HepG2 (cell line): ENCODE results near the gene SYNPR.

Source experiments
- CREB1 ChIP-seq, 2 experiments: fragments of 450-650 bp in 1 of 2; IDR thresholded peaks; 2 replicates each; pipeline ENCODE4 v1.6.1; 2016 to 2017; ENCODE audit warnings: control low read depth in 1 of 2, mild to moderate bottlenecking in 1 of 2, missing compliant biosample characterization in 1 of 2, missing genetic modification characterization in 1 of 2
- E2F2 ChIP-seq: sonication (generic); formaldehyde crosslinking; IDR thresholded peaks from 2 replicates; pipeline ENCODE4 v1.4.0; 2020; ENCODE audit warnings: missing genetic modification reagents, borderline replicate concordance
- NFYB ChIP-seq: sonication (generic); formaldehyde crosslinking; IDR thresholded peaks from 2 replicates; pipeline ENCODE4 v1.4.0; 2020; ENCODE audit warnings: missing genetic modification reagents
- PBX3 ChIP-seq: sonication (generic); formaldehyde crosslinking; IDR thresholded peaks from 2 replicates; pipeline ENCODE4 v1.8.1; 2023; ENCODE audit warnings: missing genetic modification reagents, inconsistent platforms, borderline replicate concordance
- POLR2AphosphoS5 ChIP-seq: IDR thresholded peaks from 2 replicates; pipeline ENCODE4 v1.6.1; 2012; ENCODE audit warnings: low read depth, low read length
- TOE1 ChIP-seq: sonication (generic); formaldehyde crosslinking; IDR thresholded peaks from 2 replicates; pipeline ENCODE4 v1.4.0; 2020; ENCODE audit warnings: mild to moderate bottlenecking, missing genetic modification reagents
- YY1 ChIP-seq: IDR thresholded peaks from 2 replicates; pipeline ENCODE4 v1.6.1; 2011; ENCODE audit warnings: low read length, low read depth, moderate library complexity, mild to moderate bottlenecking; ENCODE audit not compliant: insufficient read depth, insufficient replicate concordance
- ZNF878 ChIP-seq: sonication (generic); formaldehyde crosslinking; IDR thresholded peaks from 2 replicates; pipeline ENCODE4 v1.8.1; 2023; ENCODE audit warnings: mild to moderate bottlenecking, missing genetic modification reagents, moderate library complexity
- TF ChIP-seq, protein P1 (sequence below): sonication (generic); formaldehyde crosslinking; IDR thresholded peaks from 2 replicates; pipeline ENCODE4 v1.9.0; 2022; ENCODE audit warnings: missing genetic modification reagents, mild to moderate bottlenecking, borderline replicate concordance
- TF ChIP-seq, protein P2 (sequence below): sonication (generic); formaldehyde crosslinking; IDR thresholded peaks from 2 replicates; pipeline ENCODE4 v1.5.0; 2020; ENCODE audit warnings: mild to moderate bottlenecking, missing genetic modification reagents, moderate library complexity
- TF ChIP-seq, protein P3 (sequence below): sonication (generic); formaldehyde crosslinking; IDR thresholded peaks from 2 replicates; pipeline ENCODE4 v1.4.0; 2020; ENCODE audit warnings: missing genetic modification reagents
- TF ChIP-seq, protein P4 (sequence below): sonication (generic); formaldehyde crosslinking; IDR thresholded peaks from 2 replicates; pipeline ENCODE4; 2020; ENCODE audit warnings: missing genetic modification reagents, mild to moderate bottlenecking, borderline replicate concordance
- TF ChIP-seq, protein P5 (sequence below), 2 experiments: IDR thresholded peaks; 2 replicates each; pipeline ENCODE4 v1.6.1; 2011 to 2012; ENCODE audit warnings: low read length in 2 of 2, borderline replicate concordance in 1 of 2, low read depth in 1 of 2, mild to moderate bottlenecking in 1 of 2, moderate library complexity in 1 of 2

DNA sequence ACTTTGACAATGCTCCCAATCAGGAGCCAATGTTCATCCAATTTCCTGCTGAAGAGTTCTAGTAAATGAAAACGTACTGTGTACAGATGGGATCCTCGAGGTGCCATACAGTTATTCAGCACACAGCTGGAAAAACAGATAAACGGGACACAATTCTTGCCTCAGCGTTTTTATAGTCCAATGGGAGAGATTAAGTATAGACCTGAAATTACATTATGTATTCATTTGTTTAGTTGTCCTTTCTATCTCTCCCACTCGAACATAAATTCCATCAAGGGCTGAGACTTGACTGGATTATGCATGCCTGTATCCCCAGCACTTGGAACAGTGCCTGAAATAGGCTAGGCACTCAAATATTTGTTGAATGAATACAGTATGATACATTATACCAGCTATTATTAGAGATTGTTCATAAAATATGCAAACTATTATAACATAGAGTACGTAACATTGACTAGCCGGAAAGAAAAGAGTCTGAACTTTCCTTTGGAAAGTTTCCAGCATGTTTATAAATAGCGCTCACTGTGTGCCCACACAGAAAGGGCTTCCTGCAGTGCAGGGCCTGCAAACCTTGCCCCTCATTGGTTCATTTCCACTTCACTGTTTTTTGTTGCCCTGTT lies 346.9 kb downstream of the SYNPR start:
- TF ChIP-seq, protein P1, sequence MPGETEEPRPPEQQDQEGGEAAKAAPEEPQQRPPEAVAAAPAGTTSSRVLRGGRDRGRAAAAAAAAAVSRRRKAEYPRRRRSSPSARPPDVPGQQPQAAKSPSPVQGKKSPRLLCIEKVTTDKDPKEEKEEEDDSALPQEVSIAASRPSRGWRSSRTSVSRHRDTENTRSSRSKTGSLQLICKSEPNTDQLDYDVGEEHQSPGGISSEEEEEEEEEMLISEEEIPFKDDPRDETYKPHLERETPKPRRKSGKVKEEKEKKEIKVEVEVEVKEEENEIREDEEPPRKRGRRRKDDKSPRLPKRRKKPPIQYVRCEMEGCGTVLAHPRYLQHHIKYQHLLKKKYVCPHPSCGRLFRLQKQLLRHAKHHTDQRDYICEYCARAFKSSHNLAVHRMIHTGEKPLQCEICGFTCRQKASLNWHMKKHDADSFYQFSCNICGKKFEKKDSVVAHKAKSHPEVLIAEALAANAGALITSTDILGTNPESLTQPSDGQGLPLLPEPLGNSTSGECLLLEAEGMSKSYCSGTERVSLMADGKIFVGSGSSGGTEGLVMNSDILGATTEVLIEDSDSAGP, result no peak
- TF ChIP-seq, protein P2, sequence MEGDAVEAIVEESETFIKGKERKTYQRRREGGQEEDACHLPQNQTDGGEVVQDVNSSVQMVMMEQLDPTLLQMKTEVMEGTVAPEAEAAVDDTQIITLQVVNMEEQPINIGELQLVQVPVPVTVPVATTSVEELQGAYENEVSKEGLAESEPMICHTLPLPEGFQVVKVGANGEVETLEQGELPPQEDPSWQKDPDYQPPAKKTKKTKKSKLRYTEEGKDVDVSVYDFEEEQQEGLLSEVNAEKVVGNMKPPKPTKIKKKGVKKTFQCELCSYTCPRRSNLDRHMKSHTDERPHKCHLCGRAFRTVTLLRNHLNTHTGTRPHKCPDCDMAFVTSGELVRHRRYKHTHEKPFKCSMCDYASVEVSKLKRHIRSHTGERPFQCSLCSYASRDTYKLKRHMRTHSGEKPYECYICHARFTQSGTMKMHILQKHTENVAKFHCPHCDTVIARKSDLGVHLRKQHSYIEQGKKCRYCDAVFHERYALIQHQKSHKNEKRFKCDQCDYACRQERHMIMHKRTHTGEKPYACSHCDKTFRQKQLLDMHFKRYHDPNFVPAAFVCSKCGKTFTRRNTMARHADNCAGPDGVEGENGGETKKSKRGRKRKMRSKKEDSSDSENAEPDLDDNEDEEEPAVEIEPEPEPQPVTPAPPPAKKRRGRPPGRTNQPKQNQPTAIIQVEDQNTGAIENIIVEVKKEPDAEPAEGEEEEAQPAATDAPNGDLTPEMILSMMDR (CRISPR knock-in tag), result no peak
- TF ChIP-seq NFYB (CRISPR knock-in tag), result no peak
- TF ChIP-seq, protein P3, sequence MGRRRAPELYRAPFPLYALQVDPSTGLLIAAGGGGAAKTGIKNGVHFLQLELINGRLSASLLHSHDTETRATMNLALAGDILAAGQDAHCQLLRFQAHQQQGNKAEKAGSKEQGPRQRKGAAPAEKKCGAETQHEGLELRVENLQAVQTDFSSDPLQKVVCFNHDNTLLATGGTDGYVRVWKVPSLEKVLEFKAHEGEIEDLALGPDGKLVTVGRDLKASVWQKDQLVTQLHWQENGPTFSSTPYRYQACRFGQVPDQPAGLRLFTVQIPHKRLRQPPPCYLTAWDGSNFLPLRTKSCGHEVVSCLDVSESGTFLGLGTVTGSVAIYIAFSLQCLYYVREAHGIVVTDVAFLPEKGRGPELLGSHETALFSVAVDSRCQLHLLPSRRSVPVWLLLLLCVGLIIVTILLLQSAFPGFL (CRISPR knock-in tag), result no peak
- TF ChIP-seq YY1, result no peak
- TF ChIP-seq POLR2AphosphoS5, result no peak
- no peak for TF ChIP-seq PBX3 (CRISPR knock-in tag)
- TF ChIP-seq TOE1 (CRISPR knock-in tag), result no peak
- no peak for TF ChIP-seq CREB1 (IDR thresholded peaks at IDR 0.05)
- no peak for TF ChIP-seq CREB1 (CRISPR knock-in tag; IDR thresholded peaks at IDR 0.05)
- TF ChIP-seq, protein P4, sequence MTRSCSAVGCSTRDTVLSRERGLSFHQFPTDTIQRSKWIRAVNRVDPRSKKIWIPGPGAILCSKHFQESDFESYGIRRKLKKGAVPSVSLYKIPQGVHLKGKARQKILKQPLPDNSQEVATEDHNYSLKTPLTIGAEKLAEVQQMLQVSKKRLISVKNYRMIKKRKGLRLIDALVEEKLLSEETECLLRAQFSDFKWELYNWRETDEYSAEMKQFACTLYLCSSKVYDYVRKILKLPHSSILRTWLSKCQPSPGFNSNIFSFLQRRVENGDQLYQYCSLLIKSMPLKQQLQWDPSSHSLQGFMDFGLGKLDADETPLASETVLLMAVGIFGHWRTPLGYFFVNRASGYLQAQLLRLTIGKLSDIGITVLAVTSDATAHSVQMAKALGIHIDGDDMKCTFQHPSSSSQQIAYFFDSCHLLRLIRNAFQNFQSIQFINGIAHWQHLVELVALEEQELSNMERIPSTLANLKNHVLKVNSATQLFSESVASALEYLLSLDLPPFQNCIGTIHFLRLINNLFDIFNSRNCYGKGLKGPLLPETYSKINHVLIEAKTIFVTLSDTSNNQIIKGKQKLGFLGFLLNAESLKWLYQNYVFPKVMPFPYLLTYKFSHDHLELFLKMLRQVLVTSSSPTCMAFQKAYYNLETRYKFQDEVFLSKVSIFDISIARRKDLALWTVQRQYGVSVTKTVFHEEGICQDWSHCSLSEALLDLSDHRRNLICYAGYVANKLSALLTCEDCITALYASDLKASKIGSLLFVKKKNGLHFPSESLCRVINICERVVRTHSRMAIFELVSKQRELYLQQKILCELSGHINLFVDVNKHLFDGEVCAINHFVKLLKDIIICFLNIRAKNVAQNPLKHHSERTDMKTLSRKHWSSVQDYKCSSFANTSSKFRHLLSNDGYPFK (CRISPR knock-in tag), result no peak
- TF ChIP-seq, protein P5, sequence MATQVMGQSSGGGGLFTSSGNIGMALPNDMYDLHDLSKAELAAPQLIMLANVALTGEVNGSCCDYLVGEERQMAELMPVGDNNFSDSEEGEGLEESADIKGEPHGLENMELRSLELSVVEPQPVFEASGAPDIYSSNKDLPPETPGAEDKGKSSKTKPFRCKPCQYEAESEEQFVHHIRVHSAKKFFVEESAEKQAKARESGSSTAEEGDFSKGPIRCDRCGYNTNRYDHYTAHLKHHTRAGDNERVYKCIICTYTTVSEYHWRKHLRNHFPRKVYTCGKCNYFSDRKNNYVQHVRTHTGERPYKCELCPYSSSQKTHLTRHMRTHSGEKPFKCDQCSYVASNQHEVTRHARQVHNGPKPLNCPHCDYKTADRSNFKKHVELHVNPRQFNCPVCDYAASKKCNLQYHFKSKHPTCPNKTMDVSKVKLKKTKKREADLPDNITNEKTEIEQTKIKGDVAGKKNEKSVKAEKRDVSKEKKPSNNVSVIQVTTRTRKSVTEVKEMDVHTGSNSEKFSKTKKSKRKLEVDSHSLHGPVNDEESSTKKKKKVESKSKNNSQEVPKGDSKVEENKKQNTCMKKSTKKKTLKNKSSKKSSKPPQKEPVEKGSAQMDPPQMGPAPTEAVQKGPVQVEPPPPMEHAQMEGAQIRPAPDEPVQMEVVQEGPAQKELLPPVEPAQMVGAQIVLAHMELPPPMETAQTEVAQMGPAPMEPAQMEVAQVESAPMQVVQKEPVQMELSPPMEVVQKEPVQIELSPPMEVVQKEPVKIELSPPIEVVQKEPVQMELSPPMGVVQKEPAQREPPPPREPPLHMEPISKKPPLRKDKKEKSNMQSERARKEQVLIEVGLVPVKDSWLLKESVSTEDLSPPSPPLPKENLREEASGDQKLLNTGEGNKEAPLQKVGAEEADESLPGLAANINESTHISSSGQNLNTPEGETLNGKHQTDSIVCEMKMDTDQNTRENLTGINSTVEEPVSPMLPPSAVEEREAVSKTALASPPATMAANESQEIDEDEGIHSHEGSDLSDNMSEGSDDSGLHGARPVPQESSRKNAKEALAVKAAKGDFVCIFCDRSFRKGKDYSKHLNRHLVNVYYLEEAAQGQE (IDR thresholded peaks at IDR 0.05; ENCODE audit: borderline replicate concordance in 1 of 2, low read depth in 1 of 2, low read length in 2 of 2), result no peak
- TF ChIP-seq E2F2 (CRISPR knock-in tag), result no peak
- no peak for TF ChIP-seq ZNF878 (CRISPR knock-in tag)
